ENCODE measurements around the gene ACTMAP. TPM values are rescaled to one million over a fixed set of nuclear protein-coding genes. Genes with fewer than 3 reads are reported as not detected.
A peak's percentile ranks its signal among the peaks of the same experiment; 100 is the strongest.

ACTMAP gene
- total RNA-seq, 1 experiment from 2014 or later: 16.8 TPM

DNA sequence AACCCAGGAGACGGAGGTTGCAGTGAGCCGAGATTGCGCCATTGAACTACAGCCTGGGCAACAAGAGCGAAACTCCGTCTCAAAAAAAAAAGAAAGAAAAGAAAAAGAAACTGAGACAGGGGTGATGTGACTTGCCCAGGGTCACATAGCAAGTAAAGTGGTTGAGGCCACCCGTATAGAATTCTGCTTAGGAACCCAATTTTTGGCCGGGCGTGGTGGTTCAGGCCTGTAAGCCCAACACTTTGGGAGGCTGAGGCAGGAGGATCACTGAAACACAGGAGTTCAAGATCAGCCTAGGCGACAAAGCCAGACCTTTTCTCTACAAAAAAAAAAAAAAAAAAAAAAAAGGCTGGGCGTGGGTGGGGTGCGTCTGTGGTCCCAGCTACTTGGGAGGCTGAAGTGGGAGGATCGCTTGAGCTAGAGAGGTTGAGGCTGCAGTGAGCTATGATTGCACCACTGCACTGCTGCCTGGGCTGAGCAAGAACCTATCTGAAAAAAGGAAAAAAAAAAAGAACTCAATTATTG is 2.0 kb upstream of the ACTMAP start:
- Histone ChIP-seq H2AFZ (ENCODE audit: low read depth, low read length, poor library complexity, severe bottlenecking) (no peak overlapping the region), H4K20me1 (ENCODE audit: insufficient read depth) (no peaks in the 10 kb centered on the region), H3K4me2 (ENCODE audit: low read length) (peak overlapping the region; percentile 80), H3K9me3 (ENCODE audit: control insufficient read depth in 1 of 2, insufficient read depth in 1 of 2, low read depth in 1 of 2, low read length in 2 of 2) (no peaks in the 10 kb centered on the region), H3K27ac (ENCODE audit: low read depth, low read length) (peak overlapping the region; percentile 90), H3K27me3 (ENCODE audit: insufficient read depth, low read length) (no peaks in the 10 kb centered on the region), H3K9me2 (ENCODE audit: insufficient read depth) (no peaks in the 10 kb centered on the region), H3K4me1 (ENCODE audit: control insufficient read depth in 1 of 2, insufficient read depth in 2 of 2, low read length in 2 of 2) (peaks cover 16 to 38% of the 10 kb centered on the region in 2 experiments; a peak in 3 of 4 replicates), H3K79me2 (ENCODE audit: insufficient read depth, low read length) (peaks cover 63% of the 10 kb centered on the region), H3K36me3 (ENCODE audit: control insufficient read depth in 1 of 2, insufficient read depth in 2 of 2, low read length in 2 of 2) (peaks cover 17 to 44% of the 10 kb centered on the region in 2 experiments), H3K9ac (ENCODE audit: low read length) (peak overlapping the region; percentile 99), H3K4me3 (replicated peaks in 1 of 2; ENCODE audit: low read depth in 1 of 2, low read length in 2 of 2) (peak overlapping the region; percentile 67 to 81)
- CTCF ChIA-PET: no interaction called here
- no TSS peak for BruUV-seq (replicated peaks)
- ATAC-seq (no peak), DNase-seq (ENCODE audit: low read depth, low spot score) (no peak)
- intact Hi-C loops (cut with micrococcal nuclease): no loop called here
- TF ChIP-seq SIN3A (IDR thresholded peaks at IDR 0.05; ENCODE audit: low read depth) (no peak), EZH2 (IDR thresholded peaks at IDR 0.05) (no peak)
- TF ChIP-seq, protein P1, sequence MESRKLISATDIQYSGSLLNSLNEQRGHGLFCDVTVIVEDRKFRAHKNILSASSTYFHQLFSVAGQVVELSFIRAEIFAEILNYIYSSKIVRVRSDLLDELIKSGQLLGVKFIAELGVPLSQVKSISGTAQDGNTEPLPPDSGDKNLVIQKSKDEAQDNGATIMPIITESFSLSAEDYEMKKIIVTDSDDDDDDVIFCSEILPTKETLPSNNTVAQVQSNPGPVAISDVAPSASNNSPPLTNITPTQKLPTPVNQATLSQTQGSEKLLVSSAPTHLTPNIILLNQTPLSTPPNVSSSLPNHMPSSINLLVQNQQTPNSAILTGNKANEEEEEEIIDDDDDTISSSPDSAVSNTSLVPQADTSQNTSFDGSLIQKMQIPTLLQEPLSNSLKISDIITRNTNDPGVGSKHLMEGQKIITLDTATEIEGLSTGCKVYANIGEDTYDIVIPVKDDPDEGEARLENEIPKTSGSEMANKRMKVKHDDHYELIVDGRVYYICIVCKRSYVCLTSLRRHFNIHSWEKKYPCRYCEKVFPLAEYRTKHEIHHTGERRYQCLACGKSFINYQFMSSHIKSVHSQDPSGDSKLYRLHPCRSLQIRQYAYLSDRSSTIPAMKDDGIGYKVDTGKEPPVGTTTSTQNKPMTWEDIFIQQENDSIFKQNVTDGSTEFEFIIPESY (IDR thresholded peaks at IDR 0.05; ENCODE audit: extremely low read depth, insufficient replicate concordance, low read length): no peak
- TF ChIP-seq, protein P2, sequence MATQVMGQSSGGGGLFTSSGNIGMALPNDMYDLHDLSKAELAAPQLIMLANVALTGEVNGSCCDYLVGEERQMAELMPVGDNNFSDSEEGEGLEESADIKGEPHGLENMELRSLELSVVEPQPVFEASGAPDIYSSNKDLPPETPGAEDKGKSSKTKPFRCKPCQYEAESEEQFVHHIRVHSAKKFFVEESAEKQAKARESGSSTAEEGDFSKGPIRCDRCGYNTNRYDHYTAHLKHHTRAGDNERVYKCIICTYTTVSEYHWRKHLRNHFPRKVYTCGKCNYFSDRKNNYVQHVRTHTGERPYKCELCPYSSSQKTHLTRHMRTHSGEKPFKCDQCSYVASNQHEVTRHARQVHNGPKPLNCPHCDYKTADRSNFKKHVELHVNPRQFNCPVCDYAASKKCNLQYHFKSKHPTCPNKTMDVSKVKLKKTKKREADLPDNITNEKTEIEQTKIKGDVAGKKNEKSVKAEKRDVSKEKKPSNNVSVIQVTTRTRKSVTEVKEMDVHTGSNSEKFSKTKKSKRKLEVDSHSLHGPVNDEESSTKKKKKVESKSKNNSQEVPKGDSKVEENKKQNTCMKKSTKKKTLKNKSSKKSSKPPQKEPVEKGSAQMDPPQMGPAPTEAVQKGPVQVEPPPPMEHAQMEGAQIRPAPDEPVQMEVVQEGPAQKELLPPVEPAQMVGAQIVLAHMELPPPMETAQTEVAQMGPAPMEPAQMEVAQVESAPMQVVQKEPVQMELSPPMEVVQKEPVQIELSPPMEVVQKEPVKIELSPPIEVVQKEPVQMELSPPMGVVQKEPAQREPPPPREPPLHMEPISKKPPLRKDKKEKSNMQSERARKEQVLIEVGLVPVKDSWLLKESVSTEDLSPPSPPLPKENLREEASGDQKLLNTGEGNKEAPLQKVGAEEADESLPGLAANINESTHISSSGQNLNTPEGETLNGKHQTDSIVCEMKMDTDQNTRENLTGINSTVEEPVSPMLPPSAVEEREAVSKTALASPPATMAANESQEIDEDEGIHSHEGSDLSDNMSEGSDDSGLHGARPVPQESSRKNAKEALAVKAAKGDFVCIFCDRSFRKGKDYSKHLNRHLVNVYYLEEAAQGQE (IDR thresholded peaks at IDR 0.05; ENCODE audit: low read depth): no peak
- RAD21 ChIA-PET (ENCODE audit: low non-redundant PET in 1 of 2, low total read pairs in 2 of 2, uncharacterized antibody in 2 of 2, unreplicated experiment in 2 of 2): no interaction called here
- POLR2A ChIA-PET: interaction anchor here (2.6 kb wide), 1 partner anchor 25 kb away, joined by 24 read pairs; the partner anchor contains the start of gene RAB4B
